GM12878 (cell line): Measurements from ENCODE around the gene BRD1. TPM values are rescaled to one million over a fixed set of nuclear protein-coding genes. Genes with fewer than 3 reads are reported as not detected.

Experiments used
- ATAC-seq: fragments of 200-7000 bp; cut with Tn5 transposase; 3 replicates; pipeline ENCODE4 v1.9.1; 2020; ENCODE audit warnings: mild to moderate bottlenecking, moderate library complexity
- BruUV-seq: library from RNA; stranded (reverse); fragments of 400-500 nt; replicated peaks from 2 replicates; lab custom pipeline; 2021; lab: Mats Ljungman, UMichigan
- CTCF ChIA-PET: fragments of 300-600 bp; sonication (Branson Sonifier 250); formaldehyde crosslinking; extraction: SDS; loops from one replicate; lab custom pipeline; 2021; ENCODE audit warnings: inconsistent platforms; lab: Yijun Ruan, JAX
- POLR2A ChIA-PET: fragments of 350-600 bp; formaldehyde crosslinking; extraction: SDS; loops from one replicate; lab custom pipeline; 2021; ENCODE audit warnings: inconsistent platforms; lab: Charles Lee
- RAD21 ChIA-PET: fragments of 300-600 bp; sonication (Branson Sonifier 250); formaldehyde crosslinking; loops from one replicate; lab custom pipeline; 2023; ENCODE audit warnings: antibody characterized with exemption; ENCODE audit not compliant: unreplicated experiment; lab: Charles Lee
- SMC1A ChIA-PET: fragments of 300-600 bp; sonication (Branson Sonifier 250); formaldehyde crosslinking; loops from one replicate; lab custom pipeline; 2023; ENCODE audit not compliant: unreplicated experiment, uncharacterized antibody; lab: Charles Lee
- DNase-seq: peaks from one replicate; pipeline ENCODE4 v3.0.0-alpha.2; 2011; ENCODE audit warnings: low read depth, low spot score
- FAIRE-seq: peaks from 3 replicates; lab custom pipeline; 2011; peaks lifted over from hg19 to GRCh38; lab: Jason Lieb, UNC
- H2AFZ ChIP-seq: 2 replicates; pipeline ENCODE4 v1.6.0; 2011; ENCODE audit warnings: low read depth, low read length, control low read depth; ENCODE audit not compliant: control insufficient read depth
- H3K27ac ChIP-seq: 2 replicates; pipeline ENCODE4 v1.5.1; 2011; ENCODE audit warnings: control low read depth; ENCODE audit not compliant: control insufficient read depth, insufficient read depth
- H3K27me3 ChIP-seq, 2 experiments: replicated peaks in 1 of 2; 2 replicates each; pipeline versions ENCODE4 v1.6.0 to v1.6.1; 2011; ENCODE audit warnings: low read length in 1 of 2; ENCODE audit not compliant: control insufficient read depth in 2 of 2, insufficient read depth in 2 of 2
- H3K36me3 ChIP-seq, 2 experiments: 2 replicates each; pipeline ENCODE4 v1.5.1; 2011; ENCODE audit warnings: low read length in 1 of 2; ENCODE audit not compliant: control insufficient read depth in 2 of 2, insufficient read depth in 2 of 2
- H3K4me1 ChIP-seq: 2 replicates; pipeline ENCODE4 v1.6.1; 2011; ENCODE audit warnings: mild to moderate bottlenecking, low read length, moderate library complexity, mixed read lengths; ENCODE audit not compliant: control insufficient read depth, insufficient read depth
- H3K4me2 ChIP-seq: 2 replicates; pipeline ENCODE4 v1.6.0; 2011; ENCODE audit warnings: control low read depth; ENCODE audit not compliant: control insufficient read depth, insufficient read depth
- H3K4me3 ChIP-seq: fragments of 200-600 bp; sonication (generic); 2 replicates; pipeline ENCODE4 v1.5.1; 2016
- H3K79me2 ChIP-seq: 2 replicates; pipeline ENCODE4 v1.6.0; 2011; ENCODE audit warnings: low read length; ENCODE audit not compliant: control insufficient read depth, insufficient read depth
- H3K9ac ChIP-seq: 2 replicates; pipeline ENCODE4 v1.8.0; 2011; ENCODE audit warnings: low read length, control low read depth, mixed read lengths; ENCODE audit not compliant: control insufficient read depth, insufficient read depth
- H3K9me3 ChIP-seq: replicated peaks from 3 replicates; pipeline ENCODE4 v1.5.1; 2011; ENCODE audit warnings: mild to moderate bottlenecking, low read length; ENCODE audit not compliant: control insufficient read depth, insufficient read depth
- H4K20me1 ChIP-seq: 2 replicates; pipeline ENCODE4 v1.6.0; 2011; ENCODE audit not compliant: control insufficient read depth, insufficient read depth
- JUNB ChIP-seq: IDR thresholded peaks from 2 replicates; pipeline ENCODE4 v1.6.1; 2016; ENCODE audit warnings: antibody characterized with exemption, mild to moderate bottlenecking
- POLR2A ChIP-seq: IDR thresholded peaks from 2 replicates; pipeline ENCODE4 v1.6.1; 2011; ENCODE audit warnings: low read depth, mild to moderate bottlenecking, low read length
- STAT1 ChIP-seq: fragments of 450-650 bp; conservative IDR thresholded peaks from 2 replicates; pipeline ENCODE4 v1.6.1; 2014; ENCODE audit warnings: antibody characterized with exemption, mild to moderate bottlenecking
- YY1 ChIP-seq: IDR thresholded peaks from 2 replicates; pipeline ENCODE4 v1.6.1; 2011; ENCODE audit warnings: low read depth, mild to moderate bottlenecking, low read length
- WGBS: methylation state at CpG from one replicate; pipeline ENCODE4 v1.1.6; 2016; ENCODE audit warnings: low lambda C conversion rate; ENCODE audit not compliant: insufficient replicate concordance, insufficient coverage; ENCODE audit errors: missing lambda C conversion rate; 5-methylcytosine and 5-hydroxymethylcytosine counted together
- in situ Hi-C: fragments of 300-500 bp; cut with MboI; formaldehyde crosslinking; loops from 9 replicates; pipeline ENCODE4 v1.14.3; 2018; ENCODE audit warnings: mixed read lengths
- intact Hi-C: fragments of 100-400 bp; cut with micrococcal nuclease; formaldehyde crosslinking; loops from one replicate; pipeline ENCODE4 v1.14.2; 2022; ENCODE audit not compliant: unreplicated experiment
- polyA plus RNA-seq, 11 experiments: library from polyadenylated mRNA; depleted of rRNA in 4 of 11; unstranded in 6 of 11; stranded (reverse) in 5 of 11; fragments of >200 nt; fragmentation: Nextera tagmentation in 4 of 11; fragmentation: Illumina TruSeq in 1 of 11; extraction: Ambion mirVana in 4 of 11; extraction: Trizol in 1 of 11; gene quantifications; 1 replicate in 1 of 11; 2 replicates in 10 of 11; pipeline versions ENCODE4 v1.2.1 to v1.2.3, GENCODE V29; 2011 to 2016; ENCODE audit warnings: inconsistent platforms in 2 of 11, missing spikeins in 2 of 11, low read depth in 1 of 11
- total RNA-seq, 4 experiments: library from RNA; depleted of rRNA in 3 of 4; stranded (reverse); fragments of >200 nt in 3 of 4; fragmentation: Illumina TruSeq in 1 of 4; extraction: Trizol in 1 of 4; gene quantifications; 2 replicates each; pipeline versions ENCODE4 v1.2.1 to v1.2.3, GENCODE V29; 2013 to 2021

The BRD1 gene
- total and polyA plus RNA-seq, 10 of the 15 experiments (the other 5 are each of a cell fraction or from before 2014, with no cell fraction given) = 0.90 to 26.4 (median 7.1) TPM

DNA sequence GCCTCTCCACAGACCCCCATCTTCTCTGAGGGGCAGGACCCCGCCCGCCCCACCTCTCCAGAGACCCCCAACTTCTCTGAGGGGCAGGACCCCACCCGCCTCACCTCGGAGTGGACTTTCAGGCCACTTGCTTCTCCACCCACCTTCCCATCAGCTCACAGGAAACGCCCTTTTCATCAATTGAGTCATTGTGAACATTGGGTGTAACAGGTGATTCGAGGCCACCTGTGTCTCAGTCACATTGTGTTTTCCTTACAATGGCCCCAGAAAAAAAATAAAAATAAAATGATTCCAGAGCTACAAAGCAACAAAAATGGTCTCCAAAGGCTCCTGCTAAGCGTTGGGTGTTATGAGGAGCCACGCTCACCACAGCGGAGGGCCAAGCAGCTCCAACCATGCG, 36.0 kb downstream of the BRD1 start:
- TF ChIP-seq JUNB (0 out of 2 replicates have a peak, but pooled peaks have one; percentile 14), STAT1 (no peak)
- in situ Hi-C loops = no loop called here
- Histone ChIP-seq H3K27me3 (no peaks in the 10 kb centered on the region), H3K9me3 (no peaks in the 10 kb centered on the region), H2AFZ (no peak overlapping the region), H3K4me2 (no peak overlapping the region), H4K20me1 (peaks cover 7% of the 10 kb centered on the region; the same call in 1 of the 2 replicates), H3K9ac (no peak overlapping the region), H3K27ac (no peak overlapping the region), H3K36me3 (peaks cover 40 to 52% of the 10 kb centered on the region in 2 experiments), H3K79me2 (no peaks in the 10 kb centered on the region; the same call in none of the 2 replicates), H3K4me1 (no peaks in the 10 kb centered on the region), H3K4me3 (no peak overlapping the region)
- ChIA-PET CTCF (interaction anchor here (0.5 kb wide), 1 partner anchor 105 kb away, joined by 3 read pairs; no protein-coding TSS in a partner anchor), RAD21 (no interaction called here), SMC1A (no interaction called here), POLR2A (no interaction called here)
- 79% methylated on average over 10 of the region's 10 CpGs for WGBS
- ATAC-seq (no peak), DNase-seq (no peak), FAIRE-seq (no peak)
- intact Hi-C loops = no loop called here
- BruUV-seq = no TSS peak

- in situ Hi-C loops (no loop called here), intact Hi-C loops (no loop called here)
- Histone ChIP-seq H3K79me2 (no peaks in the 10 kb centered on the region; the same call in none of the 2 replicates), H3K27me3 (no peaks in the 10 kb centered on the region), H4K20me1 (peaks cover 7% of the 10 kb centered on the region; the same call in 1 of the 2 replicates), H3K4me2 (no peak overlapping the region), H3K9ac (no peak overlapping the region), H3K4me3 (no peak overlapping the region), H3K9me3 (no peaks in the 10 kb centered on the region), H2AFZ (no peak overlapping the region), H3K4me1 (no peaks in the 10 kb centered on the region), H3K27ac (no peak overlapping the region), H3K36me3 (peaks cover 45 to 55% of the 10 kb centered on the region in 2 experiments)
- WGBS = 94% methylated on average over 16 of the region's 16 CpGs
- TF ChIP-seq YY1 (no peak), POLR2A (peak; percentile 53; the same call in 1 of the 2 replicates)
- ChIA-PET SMC1A (no interaction called here), POLR2A (interaction anchor here (0.8 kb wide), 1 partner anchor 127 kb away, joined by 3 read pairs; the partner anchor contains the start of genes ALG12 and CRELD2), RAD21 (no interaction called here), CTCF (no interaction called here)
- ATAC-seq = no peak
- no peak for FAIRE-seq
- BruUV-seq = no TSS peak
- DNase-seq = no peak
Observed at GRCh38 chr22:49790912-49791311, 36.8 kb downstream of the BRD1 start.
